Fibroblast of lung (primary cell): ENCODE measurements around the gene MGLL.

ENCODE experiments used
- EZH2 ChIP-seq: IDR thresholded peaks from 2 replicates; pipeline ENCODE4 v1.5.1; 2012; ENCODE audit warnings: low read length, control low read depth, mild to moderate bottlenecking; ENCODE audit errors: missing control alignments
- TF ChIP-seq, protein P1 (sequence below), 2 donors: IDR thresholded peaks in 1 of 2; conservative IDR thresholded peaks in 1 of 2; 1 replicate in 1 of 2; 2 replicates in 1 of 2; pipeline ENCODE4 v1.5.1; 2011 to 2012; ENCODE audit warnings: low read length in 2 of 2, control low read depth in 1 of 2, inconsistent platforms in 1 of 2, low read depth in 1 of 2, mild to moderate bottlenecking in 1 of 2

DNA sequence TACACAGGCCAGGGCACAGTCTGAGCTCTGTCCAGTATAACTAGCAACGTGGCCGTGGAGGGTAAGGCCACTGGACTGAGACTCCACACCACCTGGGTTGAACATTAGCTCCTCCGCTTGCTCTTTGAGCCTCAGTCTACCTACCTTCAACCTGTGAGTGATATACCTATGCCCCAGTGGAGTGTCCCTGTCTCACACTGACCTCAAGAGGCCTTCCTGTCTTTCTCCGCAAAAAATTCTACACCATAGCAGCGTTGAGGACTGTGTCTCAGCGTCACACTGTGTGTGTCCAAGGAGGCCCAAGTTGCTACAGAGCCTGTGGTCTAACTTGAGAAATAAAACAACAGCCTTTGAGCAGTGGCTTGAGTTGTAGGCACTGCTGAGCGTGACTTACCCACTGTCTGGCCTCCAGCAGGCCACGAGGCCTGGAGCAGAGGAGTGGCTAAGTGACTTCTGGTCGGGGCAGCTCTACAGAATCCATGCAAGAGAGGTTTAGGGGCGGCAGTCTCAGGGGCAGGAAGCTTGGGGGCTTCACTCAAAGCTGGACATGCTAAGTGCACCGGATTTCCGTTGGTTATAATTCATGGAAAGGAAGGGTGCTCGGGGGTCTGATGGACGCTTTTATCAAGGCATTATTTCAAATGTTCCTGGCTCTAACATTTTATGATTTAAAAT is 2.0 kb upstream of the MGLL start:
- TF ChIP-seq, protein P1, sequence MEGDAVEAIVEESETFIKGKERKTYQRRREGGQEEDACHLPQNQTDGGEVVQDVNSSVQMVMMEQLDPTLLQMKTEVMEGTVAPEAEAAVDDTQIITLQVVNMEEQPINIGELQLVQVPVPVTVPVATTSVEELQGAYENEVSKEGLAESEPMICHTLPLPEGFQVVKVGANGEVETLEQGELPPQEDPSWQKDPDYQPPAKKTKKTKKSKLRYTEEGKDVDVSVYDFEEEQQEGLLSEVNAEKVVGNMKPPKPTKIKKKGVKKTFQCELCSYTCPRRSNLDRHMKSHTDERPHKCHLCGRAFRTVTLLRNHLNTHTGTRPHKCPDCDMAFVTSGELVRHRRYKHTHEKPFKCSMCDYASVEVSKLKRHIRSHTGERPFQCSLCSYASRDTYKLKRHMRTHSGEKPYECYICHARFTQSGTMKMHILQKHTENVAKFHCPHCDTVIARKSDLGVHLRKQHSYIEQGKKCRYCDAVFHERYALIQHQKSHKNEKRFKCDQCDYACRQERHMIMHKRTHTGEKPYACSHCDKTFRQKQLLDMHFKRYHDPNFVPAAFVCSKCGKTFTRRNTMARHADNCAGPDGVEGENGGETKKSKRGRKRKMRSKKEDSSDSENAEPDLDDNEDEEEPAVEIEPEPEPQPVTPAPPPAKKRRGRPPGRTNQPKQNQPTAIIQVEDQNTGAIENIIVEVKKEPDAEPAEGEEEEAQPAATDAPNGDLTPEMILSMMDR (conservative IDR thresholded peaks at IDR 0.05 in 1 of 2, IDR thresholded peaks at IDR 0.05 in 1 of 2; ENCODE audit: low read depth in 1 of 2, low read length in 2 of 2), result no peak
- TF ChIP-seq EZH2, result no peak
